PC-9 (cell line): ENCODE data around the gene ZNF319. TPM values are rescaled to one million over a fixed set of nuclear protein-coding genes. Genes with fewer than 3 reads are reported as not detected.

Experiments
- BruUV-seq: library from RNA; stranded (reverse); fragments of 400-500 nt; replicated peaks from 2 replicates; lab custom pipeline; 2021; lab: Mats Ljungman, UMichigan
- CTCF ChIA-PET: fragments of 300-600 bp; sonication (Branson Sonifier 250); formaldehyde crosslinking; loops from one replicate; lab custom pipeline; 2022; ENCODE audit warnings: antibody characterized with exemption; lab: Charles Lee
- POLR2A ChIA-PET: fragments of 300-600 bp; sonication (Branson Sonifier 250); formaldehyde crosslinking; loops from one replicate; lab custom pipeline; 2022; ENCODE audit warnings: antibody characterized with exemption; ENCODE audit not compliant: unreplicated experiment; lab: Charles Lee
- DNase-seq, 2 experiments: peaks; one replicate each; pipeline versions ENCODE4 v3.0.0 to v3.0.0-alpha.2; 2015 to 2022; ENCODE audit warnings: mixed read lengths in 1 of 2
- H2AFZ ChIP-seq: fragments of 200-600 bp; sonication (generic); 2 replicates; pipeline ENCODE4 v1.8.1; 2017; ENCODE audit warnings: antibody characterized with exemption
- H3F3A ChIP-seq: fragments of 200-600 bp; sonication (generic); 2 replicates; pipeline ENCODE4 v1.8.1; 2017; ENCODE audit warnings: antibody characterized with exemption, mild to moderate bottlenecking, low read depth; ENCODE audit not compliant: insufficient read depth
- H3K27ac ChIP-seq: fragments of 200-600 bp; sonication (generic); 2 replicates; pipeline ENCODE4 v1.6.1; 2016; ENCODE audit warnings: mixed run types
- H3K27me3 ChIP-seq: fragments of 200-600 bp; sonication (generic); 2 replicates; pipeline ENCODE4 v1.6.1; 2016; ENCODE audit warnings: low read depth, mixed run types; ENCODE audit not compliant: insufficient read depth
- H3K36me3 ChIP-seq: fragments of 200-600 bp; sonication (generic); 2 replicates; pipeline ENCODE4 v1.6.1; 2016; ENCODE audit warnings: low read depth, mixed run types
- H3K4me1 ChIP-seq: fragments of 200-600 bp; sonication (generic); replicated peaks from 2 replicates; pipeline ENCODE4 v1.6.1; 2016; ENCODE audit warnings: mixed run types; ENCODE audit not compliant: insufficient read depth
- H3K4me2 ChIP-seq: fragments of 200-600 bp; sonication (generic); 2 replicates; pipeline ENCODE4 v1.6.1; 2017; ENCODE audit warnings: mixed run types
- H3K4me3 ChIP-seq: fragments of 200-600 bp; sonication (generic); 2 replicates; pipeline ENCODE4 v1.6.1; 2016; ENCODE audit warnings: mixed run types
- H3K79me2 ChIP-seq: fragments of 200-600 bp; sonication (generic); 2 replicates; pipeline ENCODE4 v1.6.1; 2017; ENCODE audit warnings: low read depth, mixed run types
- H3K9me2 ChIP-seq: fragments of 200-600 bp; sonication (generic); 2 replicates; pipeline ENCODE4 v1.8.1; 2017; ENCODE audit warnings: mild to moderate bottlenecking; ENCODE audit not compliant: insufficient read depth
- H3K9me3 ChIP-seq: fragments of 200-600 bp; sonication (generic); 2 replicates; pipeline ENCODE4 v1.8.1; 2016; ENCODE audit warnings: low read depth; ENCODE audit not compliant: insufficient read depth
- H4K20me1 ChIP-seq: fragments of 200-600 bp; sonication (generic); 2 replicates; pipeline ENCODE4 v1.8.1; 2017; ENCODE audit not compliant: insufficient read depth
- CTCF ChIP-seq: fragments of 200-600 bp; sonication (generic); conservative IDR thresholded peaks from 2 replicates; pipeline ENCODE4 v1.6.1; 2017; ENCODE audit warnings: mixed run types, antibody characterized with exemption, mild to moderate bottlenecking, moderate library complexity
- EZH2 ChIP-seq: fragments of 200-600 bp; sonication (generic); IDR thresholded peaks from 2 replicates; pipeline ENCODE4 v1.8.0; 2017; ENCODE audit warnings: antibody characterized with exemption, low read depth
- intact Hi-C: fragments of 100-400 bp; cut with micrococcal nuclease; formaldehyde crosslinking; loops from one replicate; pipeline ENCODE4 v1.10.0; 2022; ENCODE audit not compliant: unreplicated experiment
- total RNA-seq: library from RNA; stranded (reverse); gene quantifications from 2 replicates; pipeline ENCODE4 v1.2.3, GENCODE V29; 2021

Gene ZNF319
- total RNA-seq, 1 experiment from 2014 or later, result 11.0 TPM

GRCh38 chr16:58002416-58002800, 1.9 kb upstream of the ZNF319 start:
- Histone ChIP-seq H3K4me3 (no peak overlapping the region), H2AFZ (no peak overlapping the region), H3K9me3 (no peaks in the 10 kb centered on the region), H3K9me2 (no peaks in the 10 kb centered on the region), H3K4me1 (peaks cover 27% of the 10 kb centered on the region), H3K27ac (no peak overlapping the region), H4K20me1 (no peaks in the 10 kb centered on the region), H3K36me3 (peaks cover 11% of the 10 kb centered on the region), H3K27me3 (no peaks in the 10 kb centered on the region), H3K79me2 (peaks cover 16% of the 10 kb centered on the region; the same call in 1 of the 2 replicates), H3K4me2 (peak overlapping the region; percentile 100; the same call in 1 of the 2 replicates), H3F3A (peaks cover 33% of the 10 kb centered on the region)
- intact Hi-C loops, result no loop called here
- ChIA-PET CTCF (no interaction called here), POLR2A (no interaction called here)
- DNase-seq, result no peak
- no peak for TF ChIP-seq EZH2
- TF ChIP-seq CTCF, result no peak
- BruUV-seq, result no TSS peak

GRCh38 chr16:58001781-58002415, 1.4 kb upstream of the ZNF319 start:
- Histone ChIP-seq H3K27me3 (no peaks in the 10 kb centered on the region), H3K9me2 (no peaks in the 10 kb centered on the region), H3K27ac (no peak overlapping the region), H3K36me3 (peaks cover 11% of the 10 kb centered on the region), H3K4me3 (peak overlapping the region; percentile 89), H3K4me2 (peak overlapping the region; percentile 100), H3K79me2 (peaks cover 16% of the 10 kb centered on the region; the same call in 1 of the 2 replicates), H4K20me1 (no peaks in the 10 kb centered on the region), H3K4me1 (peaks cover 27% of the 10 kb centered on the region), H3K9me3 (no peaks in the 10 kb centered on the region), H2AFZ (no peak overlapping the region; the same call in 1 of the 2 replicates), H3F3A (peaks cover 33% of the 10 kb centered on the region)
- intact Hi-C loops, result loop anchor here (1.0 to 2.0 kb wide), 2 partner anchors 245 to 267 kb away; partner anchors contain the start of gene KATNB1
- POLR2A ChIA-PET, result interaction anchor here (0.6 kb wide), 1 partner anchor 192 kb away, joined by 4 read pairs; no protein-coding TSS in a partner anchor
- BruUV-seq, result TSS peak; percentile 26
- CTCF ChIA-PET, result interaction anchor here (0.6 kb wide), 1 partner anchor 127 kb away, joined by 4 read pairs; the partner anchor contains the start of gene CFAP20
- DNase-seq, result no peak
- TF ChIP-seq EZH2, result no peak
- no peak for TF ChIP-seq CTCF

GRCh38 chr16:58000706-58001676, 519 bp upstream of the ZNF319 start, which contains the start of gene USB1:
Gene USB1 (plus strand): TSS chr16:58001407. CDS start chr16:58001484, 77 bp downstream.
- peak; percentile 76 to 85 for DNase-seq
- Histone ChIP-seq H3K4me3 (peak within 1 kb of the TSS; percentile 89), H3K9me3 (no peaks in the 10 kb centered on the region), H3K27me3 (no peaks in the 10 kb centered on the region), H2AFZ (peak within 1 kb of the TSS; percentile 92), H3K4me2 (peak within 1 kb of the TSS; percentile 100), H3F3A (peaks cover 33% of the 10 kb centered on the region), H3K9me2 (no peaks in the 10 kb centered on the region), H3K4me1 (peaks cover 27% of the 10 kb centered on the region), H3K79me2 (peaks cover 25% of the 10 kb centered on the region; the same call in 1 of the 2 replicates), H4K20me1 (no peaks in the 10 kb centered on the region), H3K27ac (no peak within 1 kb of the TSS), H3K36me3 (peaks cover 11% of the 10 kb centered on the region)
- no TSS peak for BruUV-seq
- POLR2A ChIA-PET, result interaction anchor here (0.6 to 0.8 kb wide), 2 partner anchors 43 to 191 kb away, joined by 3 to 4 read pairs; no protein-coding TSS in a partner anchor
- TF ChIP-seq EZH2 (no peak), CTCF (peak; percentile 67)
- CTCF ChIA-PET, result interaction anchor here (0.6 kb wide), 2 partner anchors 62 to 128 kb away, joined by 3 to 4 read pairs; partner anchors contain the start of gene CFAP20
- intact Hi-C loops, result loop anchor here (1.0 to 2.0 kb wide), 3 partner anchors 102 to 266 kb away; partner anchors contain the start of gene KATNB1
